GM13977 (cell line): ENCODE data around the gene KRT71.

Experiments
- DNase-seq: peaks from one replicate; pipeline ENCODE4 v3.0.0; 2012; ENCODE audit warnings: low spot score
- CTCF ChIP-seq: IDR thresholded peaks from 2 replicates; pipeline ENCODE4 v1.5.1; 2012; ENCODE audit warnings: mild to moderate bottlenecking, control low read depth; ENCODE audit not compliant: insufficient read depth; ENCODE audit errors: extremely low read depth, missing control alignments
- in situ Hi-C: fragments of 300-500 bp; cut with MboI; formaldehyde crosslinking; loops from one replicate; pipeline ENCODE4 v1.12.0; 2022; ENCODE audit warnings: low sequenced_read_pairs, low pct_unique_long_range_greater_than_20kb, mixed read lengths, inconsistent platforms; ENCODE audit not compliant: unreplicated experiment

KRT71 gene

GRCh38 chr12:52518574-52519386 lies 34.2 kb downstream of the KRT71 start:
- in situ Hi-C loops, result no loop called here
- no peak for TF ChIP-seq CTCF
- no peak for DNase-seq

- no peak for TF ChIP-seq CTCF
- DNase-seq, result no peak
- in situ Hi-C loops, result no loop called here
These were observed 35.1 kb downstream of the KRT71 start for GRCh38 chr12:52517888-52518287.

GRCh38 chr12:52517005-52517835 lies 35.7 kb downstream of the KRT71 start:
- no peak for TF ChIP-seq CTCF
- DNase-seq, result no peak
- in situ Hi-C loops, result no loop called here

GRCh38 chr12:52515927-52516831 lies 36.8 kb downstream of the KRT71 start:
- DNase-seq, result no peak
- no peak for TF ChIP-seq CTCF
- in situ Hi-C loops, result no loop called here

- TF ChIP-seq CTCF, result no peak
- in situ Hi-C loops, result no loop called here
- DNase-seq, result no peak
These were observed 37.7 kb downstream of the KRT71 start for GRCh38 chr12:52515319-52515646.

GRCh38 chr12:52514471-52515318 lies 38.2 kb downstream of the KRT71 start:
- no peak for TF ChIP-seq CTCF
- in situ Hi-C loops, result no loop called here
- no peak for DNase-seq
